Measurements from ENCODE around the gene PPP6R1.
A peak's percentile ranks its signal among the peaks of the same experiment; 100 is the strongest.
"Not testable (repeated sequence)": the region's sequence is repeated elsewhere in the genome, so short reads cannot be mapped to it uniquely, and the experiment has no call there.

Gene PPP6R1

DNA sequence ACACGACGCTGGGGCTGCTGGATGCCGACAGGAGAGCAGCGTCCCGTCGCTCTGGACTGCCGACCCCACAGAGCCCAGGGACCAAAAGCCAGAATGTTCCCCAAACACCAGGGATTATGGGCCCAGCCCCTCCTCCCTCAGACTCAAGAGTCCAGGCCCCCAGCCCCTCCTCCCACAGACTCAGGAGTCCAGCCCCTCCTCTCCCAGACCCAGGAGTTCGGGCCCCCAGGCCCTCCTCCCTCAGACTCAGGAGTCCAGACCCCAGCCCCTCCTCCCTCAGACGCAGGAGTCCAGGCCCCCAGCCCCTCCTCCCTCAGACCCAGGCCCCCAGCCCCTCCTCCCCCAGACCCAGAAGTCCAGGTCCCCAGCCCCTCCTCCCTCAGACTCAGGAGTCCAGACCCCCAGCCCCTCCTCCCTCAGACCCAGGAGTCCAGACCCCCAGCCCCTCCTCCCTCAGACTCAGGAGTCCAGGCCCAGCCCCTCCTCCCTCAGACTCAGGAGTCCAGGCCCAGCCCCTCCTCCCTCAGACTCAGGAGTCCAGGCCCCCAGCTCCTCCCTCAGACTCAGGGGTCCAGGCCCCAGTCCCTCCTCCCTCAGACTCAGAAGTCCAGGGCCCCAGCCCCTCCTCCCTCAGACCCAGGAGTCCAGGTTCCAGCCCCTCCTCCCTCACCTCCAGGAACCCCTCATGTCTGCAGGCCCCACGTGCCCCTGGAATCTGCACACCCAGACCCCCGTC, 34.0 kb downstream of the PPP6R1 start:
- not testable (repeated sequence) for DNase-seq

DNA sequence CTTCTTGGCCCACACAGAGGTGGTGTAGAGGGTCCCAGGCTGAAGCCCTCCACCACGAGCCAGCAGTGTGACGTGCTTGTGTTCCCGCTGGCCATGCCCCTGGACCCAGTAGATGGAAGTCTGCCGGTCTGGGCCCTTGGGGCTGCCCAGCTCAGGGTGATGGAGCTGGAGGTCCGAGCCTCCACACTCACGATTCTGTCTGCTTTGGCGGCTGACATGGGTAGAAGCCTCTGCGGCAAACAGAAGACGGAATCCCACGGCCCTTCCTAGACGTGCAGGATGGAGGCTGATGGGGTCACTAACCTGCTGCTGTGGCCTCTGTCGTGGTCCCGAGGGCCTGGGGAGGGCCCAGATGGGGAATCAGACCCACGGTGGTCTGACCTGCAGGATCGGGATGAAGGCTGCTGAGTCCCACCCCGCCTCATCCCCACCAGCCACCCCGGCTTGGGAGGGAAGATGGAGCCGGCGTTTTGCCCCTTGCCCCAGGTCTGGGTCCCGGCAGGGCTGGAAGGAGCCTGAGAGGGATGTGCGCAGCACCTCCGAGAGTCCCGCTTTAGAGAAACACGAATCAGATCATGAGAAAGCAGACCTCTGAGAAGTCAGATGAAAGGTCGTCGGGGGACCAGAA, 34.7 kb downstream of the PPP6R1 start:
- no peak for DNase-seq

DNA sequence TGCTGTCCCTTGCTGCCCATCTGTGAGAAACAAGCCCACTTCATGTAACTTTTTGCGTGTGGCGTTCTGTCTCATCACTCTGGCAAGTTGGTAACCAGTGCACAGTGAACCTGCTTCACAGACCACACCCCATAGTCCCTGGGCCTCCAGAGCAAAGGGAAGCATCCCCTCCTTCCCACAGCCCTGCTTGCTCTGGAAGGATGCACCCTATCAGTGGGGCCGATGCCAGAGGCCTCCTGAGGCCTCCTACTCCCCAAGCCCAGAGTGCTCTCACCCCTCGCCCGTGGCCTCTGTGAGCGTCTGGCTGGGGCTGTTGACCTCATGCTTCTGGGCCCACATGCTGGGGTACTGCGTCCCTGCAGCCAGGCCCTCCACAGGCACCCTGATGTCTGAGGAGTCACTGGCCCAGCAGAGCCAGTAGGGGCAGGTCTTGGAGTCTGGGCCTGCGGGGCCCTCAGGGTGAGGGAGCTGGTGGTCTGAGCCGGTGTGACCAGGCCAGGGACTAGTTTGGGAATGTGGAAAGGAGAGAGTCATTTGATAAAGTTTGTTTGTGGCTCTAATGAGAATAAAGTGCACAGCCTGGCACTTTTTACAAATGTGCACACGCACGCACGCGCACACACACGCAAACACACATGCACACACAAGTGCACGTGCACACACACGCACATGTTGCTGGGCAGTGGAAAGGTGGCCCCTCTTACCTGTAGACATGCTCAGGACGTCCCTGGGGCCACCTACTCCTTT, 35.4 kb downstream of the PPP6R1 start:
- no peak for DNase-seq

DNA sequence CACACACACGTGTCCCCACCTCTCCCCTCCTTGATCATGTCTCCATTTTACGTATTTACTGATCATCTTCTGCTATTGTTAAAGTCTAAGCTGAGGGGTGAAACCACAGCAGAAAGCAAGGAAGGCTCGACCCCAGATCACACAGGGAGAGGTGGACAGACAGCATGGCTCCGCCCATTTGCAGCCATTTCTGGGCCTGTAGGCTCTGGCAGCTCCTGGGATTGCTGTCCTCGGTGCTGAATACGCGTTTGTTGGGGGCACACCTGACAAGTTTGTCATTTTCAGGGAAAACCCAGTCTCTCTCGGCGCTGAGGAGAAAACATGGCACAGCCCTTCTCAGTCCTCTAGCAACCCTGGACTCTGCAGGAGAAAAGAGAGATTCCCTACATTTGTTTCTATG, 38.3 kb downstream of the PPP6R1 start:
- DNase-seq: no peak

DNA sequence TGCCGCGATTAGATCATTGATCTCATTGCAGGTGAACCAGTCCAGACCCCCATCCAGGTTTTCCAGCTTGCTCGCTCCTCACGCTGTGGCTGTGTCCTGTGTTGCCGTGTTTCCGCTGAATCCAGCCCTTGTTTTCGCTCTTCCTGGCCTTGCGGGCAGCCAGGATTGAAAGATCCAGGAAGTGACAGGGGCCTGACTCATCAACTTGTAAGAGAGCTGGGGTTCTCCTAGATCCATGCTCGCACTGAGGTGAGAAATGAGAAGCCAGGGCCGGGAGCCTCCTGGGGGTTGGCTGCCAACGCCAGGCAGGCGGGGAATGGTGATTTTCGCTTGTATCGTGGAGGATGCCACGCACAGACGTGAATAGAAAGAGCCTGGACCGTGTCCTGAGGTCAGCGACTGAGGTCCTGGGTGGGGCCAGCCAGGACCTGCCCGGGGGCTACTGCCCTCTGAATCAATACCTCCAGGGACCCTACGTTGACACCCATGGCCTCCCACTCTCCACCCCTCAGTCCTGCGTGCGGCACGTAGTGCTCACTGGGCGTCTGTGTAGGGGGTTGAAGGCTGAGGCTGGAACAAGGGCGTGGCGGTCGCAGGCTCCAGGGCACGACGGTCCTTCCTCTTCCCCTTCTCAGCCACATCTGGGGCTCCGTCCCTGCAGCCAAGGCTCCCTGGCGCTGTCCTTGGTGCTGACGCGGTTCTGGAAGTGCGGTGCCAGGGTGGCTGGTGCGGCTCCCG, 42.2 kb downstream of the PPP6R1 start:
- peak; percentile 37 to 63 for DNase-seq

DNA sequence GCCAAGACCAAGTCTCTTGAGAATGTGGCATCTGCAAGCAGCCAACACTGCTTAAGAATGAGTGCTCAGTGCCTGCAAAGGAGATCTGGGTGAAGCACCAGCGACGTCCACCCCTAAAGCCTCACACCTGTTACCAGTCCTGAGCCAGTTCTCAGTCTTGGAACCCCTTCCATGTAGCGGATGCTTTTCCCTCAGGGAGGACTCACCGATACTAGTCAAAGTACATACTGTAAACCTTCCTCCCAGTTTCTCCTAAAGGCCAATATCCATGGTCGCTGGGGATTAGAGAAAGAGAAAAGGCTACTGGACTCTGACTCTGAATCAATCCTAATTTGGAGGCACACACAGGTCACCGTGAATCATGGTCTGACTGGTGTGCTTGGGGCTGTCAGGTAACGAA, 45.3 kb downstream of the PPP6R1 start:
- no peak for DNase-seq

DNA sequence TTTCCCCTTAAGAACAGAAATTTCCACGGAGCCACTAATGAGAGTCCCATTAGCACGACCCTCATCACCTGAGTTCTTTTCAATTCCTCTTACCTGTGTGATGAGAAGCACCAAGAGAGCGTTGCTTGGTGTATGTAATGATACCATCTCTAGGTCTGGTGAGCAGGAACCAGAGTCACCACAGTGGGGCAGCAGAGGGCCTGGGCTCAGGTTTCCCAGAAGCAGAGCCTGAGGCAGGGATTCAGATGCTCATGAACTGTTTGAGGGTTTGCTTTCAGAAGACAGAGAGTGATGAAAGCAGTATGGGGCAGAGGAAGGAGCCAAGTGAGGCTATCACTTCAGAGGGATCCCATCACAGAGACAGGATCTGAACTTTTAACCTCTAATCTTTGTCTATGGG, 46.4 kb downstream of the PPP6R1 start:
- peak; percentile 41 to 44 for DNase-seq

DNA sequence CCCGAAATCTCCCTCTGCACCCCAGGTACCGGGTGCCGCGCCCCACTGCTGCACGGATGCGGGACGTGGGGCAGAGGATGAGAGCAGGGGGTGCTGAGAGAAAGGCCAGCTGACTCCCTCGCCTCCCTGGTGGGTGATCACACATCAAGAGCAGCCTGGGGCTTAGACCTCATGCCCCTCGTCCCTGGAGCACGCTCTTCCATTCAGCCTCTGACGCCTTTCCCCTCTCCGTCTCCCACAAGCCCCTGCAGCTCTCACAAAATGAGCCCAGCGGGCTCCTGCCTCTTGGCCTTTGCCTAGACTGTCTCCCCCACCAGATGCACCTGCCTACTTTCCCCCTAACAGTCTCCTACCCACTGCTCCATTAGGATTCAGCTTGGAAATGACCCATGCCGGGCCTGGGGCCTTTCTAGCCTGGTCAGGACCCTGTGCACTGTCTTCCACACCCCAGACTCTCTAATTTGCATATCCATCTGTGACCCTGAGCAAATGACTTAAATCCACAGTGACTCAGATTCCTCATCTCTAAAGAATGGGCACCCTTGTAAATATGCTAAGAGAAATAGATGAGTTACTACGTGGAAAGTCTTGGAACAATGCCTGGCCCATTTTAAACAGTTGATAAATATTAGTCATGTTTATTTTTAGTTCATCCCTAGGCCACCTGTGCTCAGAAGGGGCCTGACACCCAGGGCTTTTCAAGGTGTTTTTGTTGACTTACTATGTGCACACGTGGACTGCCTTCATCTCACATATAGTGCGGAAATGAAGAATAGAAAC, 48.9 kb downstream of the PPP6R1 start:
- no peak for DNase-seq

DNA sequence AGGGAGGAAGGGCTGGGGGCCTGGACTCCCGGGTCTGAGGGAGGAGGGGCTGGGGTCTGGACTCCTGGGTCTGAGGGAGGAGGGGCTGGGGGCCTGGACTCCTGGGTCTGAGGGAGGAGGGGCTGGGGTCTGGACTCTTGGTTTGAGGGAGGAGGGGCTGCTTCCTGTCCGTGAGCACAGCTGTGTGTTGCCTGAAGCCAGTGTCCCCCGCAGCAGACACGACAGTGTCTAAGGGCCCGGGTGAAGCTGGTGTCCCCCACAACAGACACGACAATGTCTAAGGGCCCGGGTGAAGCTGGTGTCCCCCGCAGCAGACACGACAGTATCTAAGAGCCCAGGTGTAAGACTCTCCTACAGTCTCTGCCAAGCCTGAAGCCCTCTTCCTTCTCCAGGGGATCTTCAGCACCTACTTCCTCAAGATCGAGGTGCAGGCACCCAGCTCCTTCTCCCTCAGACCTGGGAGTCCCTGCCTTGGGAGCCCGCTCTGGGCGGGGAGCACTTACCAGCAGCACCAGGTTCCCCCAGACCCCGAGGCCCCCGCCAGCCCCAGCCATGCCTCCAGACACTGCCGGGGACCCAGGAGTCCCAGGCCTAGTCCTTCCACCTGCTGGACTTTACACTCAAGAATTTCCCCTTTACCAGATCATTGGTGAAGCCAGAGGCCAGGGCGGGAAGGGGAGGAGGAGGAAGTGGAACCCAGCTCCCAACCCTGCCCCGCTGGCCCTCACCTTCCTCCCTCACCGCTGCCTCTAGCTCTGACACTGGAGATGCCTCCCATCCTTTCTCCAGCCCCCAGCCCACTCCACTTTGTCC, 49.7 kb downstream of the PPP6R1 start, which contains the start of gene PTPRH:
Gene PTPRH (minus strand): TSS at position 622 of the 813 bp plus-strand sequence. CDS start 68 bp downstream, at position 554.
- no peak for DNase-seq

DNA sequence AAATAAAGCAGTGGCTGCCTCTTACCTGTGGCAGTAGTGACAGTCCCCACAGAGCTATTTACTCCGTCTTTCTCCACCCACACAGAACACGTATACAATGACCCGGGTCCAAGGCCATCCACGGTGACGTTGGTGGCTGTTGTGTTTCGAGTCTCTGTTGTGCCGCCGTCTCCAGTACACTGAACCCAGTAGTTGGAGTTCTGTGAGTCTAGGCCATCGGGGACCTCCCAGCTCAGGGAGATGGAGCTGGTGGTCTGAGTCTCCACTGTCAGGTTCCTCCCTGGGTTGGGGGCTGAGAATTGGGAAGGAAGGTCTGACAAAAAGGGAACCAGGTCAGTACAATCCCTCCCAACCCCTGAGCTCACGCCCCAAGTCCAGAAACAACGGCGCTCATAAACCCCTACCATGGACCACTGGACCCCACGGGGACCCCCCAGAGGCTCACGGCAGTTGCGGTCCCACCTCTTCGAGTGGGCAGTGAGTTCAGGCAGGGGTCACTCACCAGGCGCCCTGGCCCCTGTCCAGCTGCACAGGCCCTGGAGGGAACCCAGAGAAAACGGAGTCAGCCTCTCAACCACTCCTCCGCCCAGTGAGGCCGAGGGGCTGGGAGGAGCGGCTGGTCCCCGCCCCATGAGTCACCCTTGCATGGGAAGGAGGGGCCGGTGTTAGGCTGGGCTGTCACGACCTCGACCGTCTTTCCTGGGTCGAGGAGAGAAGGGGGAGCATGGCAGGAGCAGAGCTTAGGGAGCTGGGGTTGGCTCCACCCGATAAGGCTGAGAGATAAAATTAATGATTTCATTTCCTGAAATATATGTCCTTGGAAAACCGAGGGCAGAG, 51.9 kb downstream of the PPP6R1 start:
- DNase-seq: peak in 1 of 2 donors; percentile 56

DNA sequence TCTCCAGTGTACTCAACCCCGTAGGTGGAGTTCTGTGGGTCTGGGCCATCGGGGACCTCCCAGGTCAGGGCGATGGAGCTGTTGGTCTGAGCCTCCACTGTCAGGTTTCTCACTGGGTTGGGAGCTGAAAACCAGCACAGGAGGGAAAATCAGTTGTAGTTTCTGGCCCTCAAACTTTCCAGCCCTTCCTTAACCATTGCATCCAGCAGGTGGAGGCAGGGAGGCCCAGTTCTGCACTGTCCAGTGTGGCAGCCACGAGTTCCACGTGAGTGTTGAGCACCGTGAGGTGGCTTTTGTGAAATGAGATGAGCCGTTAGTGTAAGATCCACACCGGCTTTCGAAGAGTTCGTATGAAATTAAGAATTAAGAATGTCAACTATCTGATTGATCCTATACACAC, 56.6 kb downstream of the PPP6R1 start:
- DNase-seq: not testable (repeated sequence)

DNA sequence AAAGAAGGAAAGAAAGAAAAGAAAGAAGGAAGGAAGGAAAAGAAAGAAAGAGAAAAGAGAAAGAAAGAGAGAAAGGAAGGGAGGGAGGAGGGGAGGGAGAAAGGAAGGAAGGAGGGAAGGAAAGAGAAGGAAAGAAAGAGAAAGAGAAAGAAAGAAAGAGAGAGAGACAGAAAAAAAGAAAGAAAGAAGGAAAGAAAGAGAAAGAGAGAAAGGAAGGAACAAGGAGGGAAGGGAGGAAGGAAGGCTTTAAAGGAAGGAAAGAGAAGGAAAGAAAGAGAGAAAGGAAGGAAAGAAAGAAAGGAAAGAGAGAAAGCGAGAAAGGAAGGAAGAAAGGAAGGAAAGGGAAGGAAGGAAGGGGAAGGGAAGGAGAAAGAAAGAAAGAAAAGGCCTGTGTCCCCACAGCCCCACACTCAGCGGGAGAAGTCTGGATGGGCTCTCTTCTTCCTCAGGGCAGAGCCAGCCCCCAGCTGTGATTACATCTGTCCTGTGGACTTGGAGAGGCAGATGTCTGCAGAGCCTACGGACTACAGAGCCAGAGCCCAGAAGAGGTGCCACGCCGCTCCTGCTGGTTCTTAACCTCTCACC, 59.1 kb downstream of the PPP6R1 start:
- no peak for DNase-seq

DNA sequence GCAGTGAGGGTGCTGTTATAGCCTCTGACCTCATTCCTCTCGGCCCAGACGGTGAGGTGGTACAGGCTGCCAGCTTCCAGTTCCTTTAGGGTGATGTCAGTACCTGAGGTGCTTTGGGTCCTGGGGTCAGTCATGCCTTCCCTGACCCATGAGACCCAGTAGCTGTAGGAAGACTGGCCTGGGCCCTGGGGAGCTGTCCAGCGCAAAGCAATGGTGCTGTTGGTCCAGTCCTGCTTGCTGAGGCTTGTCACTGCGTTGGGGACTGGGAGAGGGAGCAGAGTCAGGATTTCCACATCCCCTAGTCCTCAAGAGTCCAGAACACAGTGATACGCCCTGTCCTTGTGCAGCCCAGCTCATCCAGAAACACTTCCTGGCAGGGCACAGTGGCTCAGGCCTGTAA, 60.2 kb downstream of the PPP6R1 start:
- no peak for DNase-seq

DNA sequence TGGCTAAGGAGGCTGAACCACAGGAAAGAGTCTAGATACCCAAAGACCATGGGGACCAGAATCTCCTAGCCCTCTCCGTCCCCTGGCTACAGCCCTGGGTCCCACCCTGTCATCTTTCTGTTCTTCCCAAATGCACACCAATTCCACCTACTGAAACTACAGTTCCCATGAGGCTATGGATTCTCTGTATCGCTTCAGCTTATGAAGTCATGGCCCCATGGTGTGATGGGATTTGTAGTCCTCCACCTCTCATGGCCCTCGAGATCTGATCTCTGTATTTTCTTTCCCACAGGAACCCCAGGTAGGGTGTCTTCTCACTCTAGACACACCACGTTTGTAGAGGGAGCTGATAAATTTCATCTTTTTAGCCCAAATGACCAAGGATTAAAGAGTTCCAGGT, 61.3 kb downstream of the PPP6R1 start:
- no peak for DNase-seq

DNA sequence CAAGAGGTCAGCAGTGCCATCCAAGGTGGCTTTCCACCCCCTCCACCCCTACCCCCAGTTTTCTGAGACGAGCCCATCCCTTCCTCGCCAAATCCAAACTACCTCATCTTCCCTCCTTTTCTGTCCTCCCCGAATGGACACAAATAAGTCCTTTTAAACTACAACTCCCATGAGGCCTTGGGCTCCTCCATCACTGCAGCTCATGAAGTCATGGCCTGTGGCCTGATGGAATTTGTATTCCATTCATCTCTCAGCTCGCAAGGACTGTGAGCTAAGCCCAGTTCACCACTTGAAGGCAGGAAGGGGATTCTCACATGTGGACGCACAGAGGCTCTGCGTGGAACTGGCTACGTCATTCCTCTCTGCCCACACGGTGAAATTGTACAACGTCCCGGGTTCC, 62.0 kb downstream of the PPP6R1 start:
- DNase-seq: no peak

DNA sequence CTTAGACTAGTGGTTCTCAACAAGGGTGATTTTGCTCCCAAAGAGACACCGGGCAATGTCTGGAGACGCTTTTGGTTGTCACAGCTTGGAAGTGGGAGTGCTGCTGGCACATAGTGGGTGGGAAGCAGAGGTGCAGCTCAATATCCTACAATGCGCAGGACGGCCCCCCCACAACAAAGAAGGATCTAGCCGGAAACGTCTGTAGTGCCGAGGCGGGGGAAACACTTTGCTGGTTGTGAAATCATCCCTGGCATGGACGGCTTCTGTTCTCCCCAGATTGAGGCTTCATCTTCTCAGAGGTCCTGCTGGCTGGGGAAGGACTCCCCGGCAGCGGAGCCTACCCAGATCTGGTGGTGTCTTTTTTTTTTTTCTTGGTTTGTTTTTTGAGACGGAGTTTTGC, 65.3 kb downstream of the PPP6R1 start:
- no peak for DNase-seq

DNA sequence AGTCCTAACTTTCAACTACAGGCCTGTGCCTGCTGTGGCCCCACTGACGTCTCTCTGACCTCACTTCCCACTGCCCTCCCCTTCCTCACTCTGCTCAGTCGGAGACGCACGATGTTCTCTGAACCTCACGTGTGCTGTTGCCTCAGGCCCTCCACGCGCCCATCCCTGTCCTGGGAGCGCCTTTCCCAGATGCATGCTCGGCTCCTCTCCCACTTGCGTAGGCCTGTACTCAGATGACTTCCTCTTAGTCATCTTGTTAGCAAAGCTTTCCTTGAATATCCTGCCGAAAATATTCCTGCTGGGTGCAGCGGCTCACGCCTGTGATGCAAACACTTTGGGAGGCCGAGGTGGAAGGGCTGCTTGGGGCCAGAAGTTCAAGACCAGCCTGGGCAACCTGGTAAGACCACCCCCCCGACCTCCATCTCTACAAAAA, 69.4 kb downstream of the PPP6R1 start:
- DNase-seq: no peak

DNA sequence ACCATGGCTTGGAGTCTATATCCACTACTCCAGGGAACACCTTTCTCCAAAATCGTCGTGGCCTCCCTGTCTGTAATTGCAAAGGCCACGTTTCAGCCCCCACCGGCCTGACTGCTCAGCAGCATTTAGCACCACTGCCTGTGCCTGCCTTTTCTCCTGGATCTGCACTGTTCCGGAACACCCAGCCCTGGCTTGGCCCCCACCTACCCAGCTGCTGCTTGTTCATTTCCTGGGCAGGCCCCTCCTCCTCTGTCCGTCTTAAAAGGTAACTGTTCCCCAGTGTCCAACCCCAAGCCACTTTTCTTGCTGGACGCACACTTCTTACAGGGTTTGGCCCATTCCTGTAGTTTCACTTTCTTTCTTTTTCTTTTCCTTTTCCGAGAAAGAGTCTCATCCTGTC, 70.2 kb downstream of the PPP6R1 start:
- no peak for DNase-seq

DNA sequence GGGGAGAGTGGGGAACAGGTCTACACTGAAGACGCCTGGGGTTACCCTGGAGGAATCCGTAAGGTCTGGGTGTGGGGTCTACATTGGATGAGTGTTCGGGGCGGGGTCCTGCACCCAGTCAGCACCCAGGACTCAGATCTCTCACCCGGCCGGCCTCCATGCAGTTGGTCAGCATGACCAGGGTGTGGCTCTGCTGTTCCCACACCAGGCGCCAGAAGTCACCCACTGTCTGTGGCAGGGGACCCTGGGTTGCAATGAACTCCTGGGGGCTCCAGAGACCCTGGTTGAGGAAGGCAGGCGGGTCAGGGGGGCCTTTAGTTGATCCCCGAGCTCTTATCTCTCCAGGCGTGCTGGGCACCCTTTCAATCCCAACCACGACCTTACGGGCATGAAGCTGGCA, 72.7 kb downstream of the PPP6R1 start:
- no peak for DNase-seq

DNA sequence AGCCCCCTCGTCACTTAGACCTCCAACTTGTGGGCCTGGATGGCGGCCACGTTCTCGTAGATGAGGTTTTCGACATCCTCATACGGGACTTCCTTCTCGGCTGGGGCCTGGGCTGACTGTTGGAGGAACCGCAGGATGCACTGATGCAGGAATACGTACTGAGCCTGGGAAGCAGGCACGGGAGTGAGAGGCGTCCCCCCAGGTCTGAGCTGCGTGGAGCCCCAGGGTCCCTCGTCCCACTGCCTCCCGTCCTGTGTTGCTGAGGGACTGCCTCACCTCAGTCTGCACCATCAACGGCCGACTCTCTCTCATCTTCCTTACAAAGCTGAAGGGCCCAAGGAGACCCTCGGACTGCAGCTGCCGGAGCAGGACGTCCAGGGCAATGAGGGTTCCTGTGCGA, 77.1 kb downstream of the PPP6R1 start:
- DNase-seq: no peak
